Astrocyte (in vitro differentiated cells and primary cell): ENCODE data around the gene GBF1.

Experiments
- EZH2 ChIP-seq: IDR thresholded peaks from 2 replicates; pipeline ENCODE4 v1.6.1; 2012; ENCODE audit warnings: mild to moderate bottlenecking, low read length, inconsistent platforms; ENCODE audit not compliant: insufficient read depth
- TF ChIP-seq, protein P1 (sequence below): IDR thresholded peaks from 2 replicates; pipeline ENCODE4 v1.5.1; 2011; ENCODE audit warnings: low read depth, mild to moderate bottlenecking, inconsistent platforms, low read length, moderate library complexity; ENCODE audit not compliant: insufficient read depth

DNA sequence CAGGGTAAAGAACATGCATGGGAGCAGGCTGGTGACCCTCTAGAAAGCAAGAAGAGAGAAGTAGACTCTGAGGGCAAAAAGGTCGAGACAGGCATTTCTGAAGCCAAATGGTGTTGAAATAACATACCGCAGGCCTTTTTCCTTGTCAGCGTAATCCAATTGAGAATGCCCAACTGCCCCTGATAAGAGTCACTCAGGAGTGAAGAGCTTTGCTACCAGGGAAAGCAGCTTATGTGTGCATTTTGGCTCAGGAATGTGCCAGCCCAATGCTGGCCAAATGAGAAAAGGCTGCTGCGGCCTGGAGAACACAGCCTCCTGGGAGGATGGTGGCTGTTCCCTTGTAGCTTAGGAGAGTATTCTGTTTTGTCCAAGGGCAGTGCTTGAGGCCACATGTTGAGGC is 88.8 kb downstream of the GBF1 start:
- TF ChIP-seq, protein P1, sequence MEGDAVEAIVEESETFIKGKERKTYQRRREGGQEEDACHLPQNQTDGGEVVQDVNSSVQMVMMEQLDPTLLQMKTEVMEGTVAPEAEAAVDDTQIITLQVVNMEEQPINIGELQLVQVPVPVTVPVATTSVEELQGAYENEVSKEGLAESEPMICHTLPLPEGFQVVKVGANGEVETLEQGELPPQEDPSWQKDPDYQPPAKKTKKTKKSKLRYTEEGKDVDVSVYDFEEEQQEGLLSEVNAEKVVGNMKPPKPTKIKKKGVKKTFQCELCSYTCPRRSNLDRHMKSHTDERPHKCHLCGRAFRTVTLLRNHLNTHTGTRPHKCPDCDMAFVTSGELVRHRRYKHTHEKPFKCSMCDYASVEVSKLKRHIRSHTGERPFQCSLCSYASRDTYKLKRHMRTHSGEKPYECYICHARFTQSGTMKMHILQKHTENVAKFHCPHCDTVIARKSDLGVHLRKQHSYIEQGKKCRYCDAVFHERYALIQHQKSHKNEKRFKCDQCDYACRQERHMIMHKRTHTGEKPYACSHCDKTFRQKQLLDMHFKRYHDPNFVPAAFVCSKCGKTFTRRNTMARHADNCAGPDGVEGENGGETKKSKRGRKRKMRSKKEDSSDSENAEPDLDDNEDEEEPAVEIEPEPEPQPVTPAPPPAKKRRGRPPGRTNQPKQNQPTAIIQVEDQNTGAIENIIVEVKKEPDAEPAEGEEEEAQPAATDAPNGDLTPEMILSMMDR = no peak
- TF ChIP-seq EZH2 = no peak
